Measurements from ENCODE around the gene RANGRF. TPM values are rescaled to one million over a fixed set of nuclear protein-coding genes. Genes with fewer than 3 reads are reported as not detected.

RANGRF gene, protein sequence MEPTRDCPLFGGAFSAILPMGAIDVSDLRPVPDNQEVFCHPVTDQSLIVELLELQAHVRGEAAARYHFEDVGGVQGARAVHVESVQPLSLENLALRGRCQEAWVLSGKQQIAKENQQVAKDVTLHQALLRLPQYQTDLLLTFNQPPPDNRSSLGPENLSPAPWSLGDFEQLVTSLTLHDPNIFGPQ
- 5.0 and 5.9 TPM in 2 replicates for total RNA-seq

GRCh38 chr17:8288336-8289102 lies at the start of gene RANGRF:
Gene RANGRF, plus strand, starts transcription at chr17:8288670. Its CDS starts 119 bp downstream, at chr17:8288789.

GRCh38 chr17:8248751-8249607 lies 39.5 kb upstream of the RANGRF start, which contains the start of gene PFAS:
Gene PFAS, plus strand, starts transcription at chr17:8249289. Its CDS starts 4,649 bp downstream, at chr17:8253938.

GRCh38 chr17:8339540-8339939 lies 51.1 kb downstream of the RANGRF start, which contains the start of gene ODF4:
Gene ODF4, plus strand, starts transcription at chr17:8339840. Its CDS starts 212 bp downstream, at chr17:8340052.

Other genes starting within 250 kb of the RANGRF start
- not detected in 2 replicates for gene ALOX15B, start 249.6 kb upstream of the RANGRF start, total RNA-seq
- not detected in 2 replicates for gene ALOX12B, start 201.0 kb upstream of the RANGRF start, total RNA-seq
- not detected in 2 replicates for gene ALOXE3, start 170.2 kb upstream of the RANGRF start, total RNA-seq
- gene HES7, start 164.6 kb upstream of the RANGRF start, total RNA-seq = not detected in 2 replicates
- 3.0 and 11.3 TPM in 2 replicates for gene PER1, start 136.3 kb upstream of the RANGRF start, total RNA-seq
- gene VAMP2, start 125.7 kb upstream of the RANGRF start, total RNA-seq = 5.9 and 8.2 TPM in 2 replicates
- 14.6 and 26.1 TPM in 2 replicates for gene TMEM107, start 112.3 kb upstream of the RANGRF start, total RNA-seq
- gene BORCS6, start 98.5 kb upstream of the RANGRF start, total RNA-seq = 6.4 and 7.1 TPM in 2 replicates
- gene AURKB, start 78.1 kb upstream of the RANGRF start, total RNA-seq = 1.5 and 16.7 TPM in 2 replicates
- gene CTC1, start 40.6 kb upstream of the RANGRF start, total RNA-seq = 2.7 and 3.4 TPM in 2 replicates
- 14.3 and 26.4 TPM in 2 replicates for gene PFAS, start 39.4 kb upstream of the RANGRF start, total RNA-seq
- 0.59 and 0.65 TPM in 2 replicates for gene SLC25A35, start 6.7 kb downstream of the RANGRF start, total RNA-seq
- under 0.01 TPM in 1 of 2 replicates, not detected in the other for gene ARHGEF15, start 21.6 kb downstream of the RANGRF start, total RNA-seq
- gene ODF4, start 51.2 kb downstream of the RANGRF start, total RNA-seq = not detected in 2 replicates
- 1,578 and 4,116 TPM in 2 replicates for gene RPL26, start 94.5 kb downstream of the RANGRF start, total RNA-seq
- not detected in 2 replicates for gene RNF222, start 109.2 kb downstream of the RANGRF start, total RNA-seq
- 50.5 and 89.8 TPM in 2 replicates for gene NDEL1, start 147.2 kb downstream of the RANGRF start, total RNA-seq

All from smooth muscle cell of the umbilical artery (primary cell).